PFSK-1 (cell line): ENCODE data around the gene URB2.

Experiments
- FOXP2 ChIP-seq: optimal IDR thresholded peaks from 2 replicates; pipeline ENCODE3; 2011; ENCODE audit warnings: borderline replicate concordance, control low read depth, inconsistent platforms; ENCODE audit not compliant: insufficient read depth; ENCODE audit errors: extremely low read length, extremely low read depth
- POLR2AphosphoS5 ChIP-seq: IDR thresholded peaks from 2 replicates; pipeline ENCODE4 v1.6.1; 2012; ENCODE audit warnings: low read depth, mild to moderate bottlenecking, control low read depth, low read length, moderate library complexity
- REST ChIP-seq, 2 experiments: IDR thresholded peaks; 2 replicates each; pipeline versions ENCODE4 v1.6.1 to v1.8.0; 2011 to 2012; ENCODE audit warnings: low read depth in 2 of 2, low read length in 2 of 2, control low read depth in 1 of 2, inconsistent platforms in 1 of 2, mild to moderate bottlenecking in 1 of 2, moderate library complexity in 1 of 2; ENCODE audit not compliant: insufficient read depth in 1 of 2
- SIN3A ChIP-seq: IDR thresholded peaks from 2 replicates; pipeline ENCODE4 v1.6.1; 2012; ENCODE audit warnings: mild to moderate bottlenecking, low read length, moderate library complexity, borderline replicate concordance; ENCODE audit not compliant: insufficient read depth
- TAF1 ChIP-seq: IDR thresholded peaks from 2 replicates; pipeline ENCODE4 v1.6.1; 2012; ENCODE audit warnings: low read length, control low read depth, borderline replicate concordance; ENCODE audit not compliant: insufficient read depth

The URB2 gene

GRCh38 chr1:229623838-229624237, 2.2 kb upstream of the URB2 start:
- TF ChIP-seq POLR2AphosphoS5 = no peak
- no peak for TF ChIP-seq FOXP2
- TF ChIP-seq TAF1 = no peak
- TF ChIP-seq SIN3A = no peak
- no peak for TF ChIP-seq REST (IDR thresholded peaks at IDR 0.05; ENCODE audit: insufficient read depth in 1 of 2, low read depth in 2 of 2, low read length in 2 of 2)

- TF ChIP-seq FOXP2 (no peak), TAF1 (no peak), POLR2AphosphoS5 (no peak), REST (IDR thresholded peaks at IDR 0.05; ENCODE audit: insufficient read depth in 1 of 2, low read depth in 2 of 2, low read length in 2 of 2) (no peak), SIN3A (no peak)
Observed at GRCh38 chr1:229624521-229625070, 1.5 kb upstream of the URB2 start.

- TF ChIP-seq REST (IDR thresholded peaks at IDR 0.05; ENCODE audit: insufficient read depth in 1 of 2, low read depth in 2 of 2, low read length in 2 of 2) (no peak), FOXP2 (peak; percentile 28), SIN3A (peak; percentile 81; the same call in 1 of the 2 replicates), TAF1 (peak; percentile 38; the same call in 1 of the 2 replicates), POLR2AphosphoS5 (no peak)
Observed at GRCh38 chr1:229625071-229625914, 754 bp upstream of the URB2 start.

GRCh38 chr1:229627003-229627402, 956 bp downstream of the URB2 start:
- TF ChIP-seq FOXP2 (no peak), REST (IDR thresholded peaks at IDR 0.05; ENCODE audit: insufficient read depth in 1 of 2, low read depth in 2 of 2, low read length in 2 of 2) (no peak), POLR2AphosphoS5 (no peak), TAF1 (no peak), SIN3A (no peak)
